PC-3 (cell line): Measurements from ENCODE around the gene TXNDC16. TPM values are rescaled to one million over a fixed set of nuclear protein-coding genes. Genes with fewer than 3 reads are reported as not detected.

Experiments used
- ATAC-seq: fragments of 200-7000 bp; cut with Tn5 transposase; 2 replicates; pipeline ENCODE4 v1.9.1; 2020; ENCODE audit warnings: mild to moderate bottlenecking, moderate library complexity
- BruUV-seq: library from RNA; stranded (reverse); fragments of 400-500 nt; replicated peaks from 2 replicates; lab custom pipeline; 2021; lab: Mats Ljungman, UMichigan
- CTCF ChIA-PET: fragments of 300-600 bp; sonication (Branson Sonifier 250); formaldehyde crosslinking; loops from one replicate; lab custom pipeline; 2022; ENCODE audit warnings: antibody characterized with exemption; lab: Charles Lee
- POLR2A ChIA-PET: fragments of 300-600 bp; sonication (Branson Sonifier 250); formaldehyde crosslinking; loops from one replicate; lab custom pipeline; 2022; ENCODE audit warnings: antibody characterized with exemption; ENCODE audit not compliant: unreplicated experiment; lab: Charles Lee
- DNase-seq: peaks from one replicate; pipeline ENCODE4 v3.0.0-alpha.2; 2015
- H2AFZ ChIP-seq: fragments of 300-600 bp; sonication (generic); 2 replicates; pipeline ENCODE4 v1.6.0; 2016; ENCODE audit warnings: antibody characterized with exemption, low read length
- H3F3A ChIP-seq: fragments of 300-600 bp; sonication (generic); one replicate; pipeline ENCODE4 v1.6.0; 2017; ENCODE audit warnings: antibody characterized with exemption, low read length, control low read depth, mild to moderate bottlenecking; ENCODE audit not compliant: unreplicated experiment
- H3K27ac ChIP-seq: fragments of 300-600 bp; sonication (generic); 2 replicates; pipeline ENCODE4 v1.5.1; 2016; ENCODE audit warnings: mild to moderate bottlenecking, low read length
- H3K27me3 ChIP-seq: fragments of 300-600 bp; sonication (generic); 2 replicates; pipeline ENCODE4 v1.6.1; 2016; ENCODE audit warnings: low read length, mixed read lengths
- H3K36me3 ChIP-seq: fragments of 300-600 bp; sonication (generic); 2 replicates; pipeline ENCODE4 v1.6.1; 2016; ENCODE audit warnings: low read depth, mixed run types, low read length, mixed read lengths
- H3K4me1 ChIP-seq: fragments of 300-600 bp; sonication (generic); 2 replicates; pipeline ENCODE4 v1.5.1; 2016; ENCODE audit warnings: low read length; ENCODE audit not compliant: insufficient read depth
- H3K4me2 ChIP-seq: fragments of 300-600 bp; sonication (generic); 2 replicates; pipeline ENCODE4 v1.6.0; 2016; ENCODE audit warnings: low read length
- H3K4me3 ChIP-seq: fragments of 300-600 bp; sonication (generic); 2 replicates; pipeline ENCODE4 v1.5.1; 2016; ENCODE audit warnings: mild to moderate bottlenecking, low read length, mixed read lengths
- H3K79me2 ChIP-seq: fragments of 300-600 bp; sonication (generic); 2 replicates; pipeline ENCODE4 v1.6.1; 2017; ENCODE audit warnings: low read length, mixed read lengths
- H3K9ac ChIP-seq: fragments of 300-600 bp; sonication (generic); 2 replicates; pipeline ENCODE4 v1.6.0; 2016; ENCODE audit warnings: mild to moderate bottlenecking, low read length
- H3K9me2 ChIP-seq: fragments of 300-600 bp; sonication (generic); replicated peaks from 2 replicates; pipeline ENCODE4 v1.6.1; 2016; ENCODE audit warnings: mixed run types, low read length, mixed read lengths
- H3K9me3 ChIP-seq: fragments of 300-600 bp; sonication (generic); 2 replicates; pipeline ENCODE4 v1.6.1; 2016; ENCODE audit warnings: low read length, mixed read lengths
- H4K20me1 ChIP-seq: fragments of 300-600 bp; sonication (generic); 2 replicates; pipeline ENCODE4 v1.6.1; 2016; ENCODE audit warnings: low read length, mixed read lengths
- CTCF ChIP-seq: fragments of 300-600 bp; sonication (generic); conservative IDR thresholded peaks from 2 replicates; pipeline ENCODE4 v1.5.1; 2017; ENCODE audit warnings: antibody characterized with exemption, low read depth, mild to moderate bottlenecking, low read length
- EZH2 ChIP-seq: fragments of 300-600 bp; sonication (generic); IDR thresholded peaks from one replicate; pipeline ENCODE4 v1.6.1; 2017; ENCODE audit warnings: antibody characterized with exemption, mild to moderate bottlenecking, low read length; ENCODE audit not compliant: unreplicated experiment
- EZH2phosphoT487 ChIP-seq: fragments of 300-600 bp; sonication (generic); IDR thresholded peaks from 2 replicates; pipeline ENCODE4 v1.6.1; 2018; ENCODE audit warnings: mild to moderate bottlenecking, antibody characterized with exemption, low read length, borderline replicate concordance
- intact Hi-C: fragments of 100-400 bp; cut with micrococcal nuclease; formaldehyde crosslinking; loops from 2 replicates; pipeline ENCODE4 v1.9.0; 2023
- total RNA-seq: library from RNA; depleted of rRNA; stranded (reverse); fragments of >200 nt; gene quantifications from 2 replicates; pipeline ENCODE4 v1.2.3, GENCODE V29; 2014

The TXNDC16 gene
- total RNA-seq, 1 experiment from 2014 or later: 4.0 TPM

- Histone ChIP-seq H3K36me3 (no peaks in the 10 kb centered on the region), H3K4me3 (no peak overlapping the region), H3K4me2 (no peak overlapping the region), H3K9ac (no peak overlapping the region), H3K4me1 (no peaks in the 10 kb centered on the region), H3F3A (no peaks in the 10 kb centered on the region), H3K27me3 (no peaks in the 10 kb centered on the region), H3K9me2 (no peaks in the 10 kb centered on the region), H3K27ac (no peak overlapping the region), H3K9me3 (no peaks in the 10 kb centered on the region), H4K20me1 (no peaks in the 10 kb centered on the region), H3K79me2 (no peaks in the 10 kb centered on the region), H2AFZ (no peak overlapping the region)
- ATAC-seq (no peak), DNase-seq (no peak)
- ChIA-PET POLR2A (no interaction called here), CTCF (no interaction called here)
- BruUV-seq: no TSS peak
- intact Hi-C loops: no loop called here
- TF ChIP-seq EZH2phosphoT487 (no peak), CTCF (no peak), EZH2 (no peak)
These were observed 46.3 kb upstream of the TXNDC16 start for GRCh38 chr14:52598568-52598967.

DNA sequence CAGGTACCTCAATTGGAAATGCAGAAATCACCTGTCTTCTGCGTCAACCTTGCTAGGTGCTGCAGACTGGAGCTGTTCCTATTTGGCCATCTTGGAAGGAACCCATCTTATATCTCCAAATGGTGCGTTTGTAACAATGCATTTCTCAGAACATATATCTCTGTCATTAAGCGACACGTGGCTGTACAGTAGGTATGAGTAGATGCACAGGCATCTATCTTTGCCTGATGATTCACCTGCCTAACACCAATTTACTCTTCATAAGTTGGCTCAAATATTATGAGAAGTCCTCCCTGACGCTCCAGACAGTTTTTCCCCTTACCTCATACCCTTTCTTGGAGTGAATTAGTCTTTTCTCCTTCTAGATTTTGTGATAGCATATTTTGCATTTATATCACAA, 44.6 kb upstream of the TXNDC16 start:
- H3K9me2 ChIP-seq: no peaks in the 10 kb centered on the region
- BruUV-seq: no TSS peak

More for the DNA sequence above, 44.6 kb upstream of the TXNDC16 start:
- H3K4me1 ChIP-seq: no peaks in the 10 kb centered on the region
- no peaks in the 10 kb centered on the region for H3K27me3 ChIP-seq
- no peaks in the 10 kb centered on the region for H4K20me1 ChIP-seq
- ATAC-seq: peak; percentile 67
- H3K4me2 ChIP-seq: no peak overlapping the region
- no peak overlapping the region for H3K27ac ChIP-seq
- no peak overlapping the region for H3K4me3 ChIP-seq
- H3K36me3 ChIP-seq: no peaks in the 10 kb centered on the region
- no peaks in the 10 kb centered on the region for H3K9me3 ChIP-seq
- peak; percentile 47 for DNase-seq
- no peaks in the 10 kb centered on the region for H3K79me2 ChIP-seq
- H3K9ac ChIP-seq: no peak overlapping the region
- POLR2A ChIA-PET: no interaction called here
- no peak overlapping the region for H2AFZ ChIP-seq
- no peaks in the 10 kb centered on the region for H3F3A ChIP-seq
- TF ChIP-seq CTCF (no peak), EZH2phosphoT487 (no peak), EZH2 (no peak)
- intact Hi-C loops: no loop called here
- CTCF ChIA-PET: no interaction called here
